GM20000 (cell line): ENCODE results near the gene VPS72.

Experiments used
- DNase-seq: peaks from one replicate; pipeline ENCODE4 v3.0.0; 2012; ENCODE audit warnings: low spot score
- TF ChIP-seq, protein P1 (sequence below): IDR thresholded peaks from 2 replicates; pipeline ENCODE4 v1.5.1; 2012; ENCODE audit warnings: mild to moderate bottlenecking, control low read depth; ENCODE audit errors: extremely low read depth, missing control alignments

Gene VPS72

GRCh38 chr1:151143057-151143435 is 47.0 kb downstream of the VPS72 start:
- TF ChIP-seq, protein P1, sequence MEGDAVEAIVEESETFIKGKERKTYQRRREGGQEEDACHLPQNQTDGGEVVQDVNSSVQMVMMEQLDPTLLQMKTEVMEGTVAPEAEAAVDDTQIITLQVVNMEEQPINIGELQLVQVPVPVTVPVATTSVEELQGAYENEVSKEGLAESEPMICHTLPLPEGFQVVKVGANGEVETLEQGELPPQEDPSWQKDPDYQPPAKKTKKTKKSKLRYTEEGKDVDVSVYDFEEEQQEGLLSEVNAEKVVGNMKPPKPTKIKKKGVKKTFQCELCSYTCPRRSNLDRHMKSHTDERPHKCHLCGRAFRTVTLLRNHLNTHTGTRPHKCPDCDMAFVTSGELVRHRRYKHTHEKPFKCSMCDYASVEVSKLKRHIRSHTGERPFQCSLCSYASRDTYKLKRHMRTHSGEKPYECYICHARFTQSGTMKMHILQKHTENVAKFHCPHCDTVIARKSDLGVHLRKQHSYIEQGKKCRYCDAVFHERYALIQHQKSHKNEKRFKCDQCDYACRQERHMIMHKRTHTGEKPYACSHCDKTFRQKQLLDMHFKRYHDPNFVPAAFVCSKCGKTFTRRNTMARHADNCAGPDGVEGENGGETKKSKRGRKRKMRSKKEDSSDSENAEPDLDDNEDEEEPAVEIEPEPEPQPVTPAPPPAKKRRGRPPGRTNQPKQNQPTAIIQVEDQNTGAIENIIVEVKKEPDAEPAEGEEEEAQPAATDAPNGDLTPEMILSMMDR: no peak

GRCh38 chr1:151142411-151143056 is 47.5 kb downstream of the VPS72 start:
- TF ChIP-seq, protein P1: no peak
- DNase-seq: no peak

More at GRCh38 chr1:151143057-151143435, 47.0 kb downstream of the VPS72 start:
- no peak for DNase-seq

GRCh38 chr1:151137789-151138188 is 52.2 kb downstream of the VPS72 start:
- TF ChIP-seq, protein P1: no peak
- DNase-seq: no peak

DNA sequence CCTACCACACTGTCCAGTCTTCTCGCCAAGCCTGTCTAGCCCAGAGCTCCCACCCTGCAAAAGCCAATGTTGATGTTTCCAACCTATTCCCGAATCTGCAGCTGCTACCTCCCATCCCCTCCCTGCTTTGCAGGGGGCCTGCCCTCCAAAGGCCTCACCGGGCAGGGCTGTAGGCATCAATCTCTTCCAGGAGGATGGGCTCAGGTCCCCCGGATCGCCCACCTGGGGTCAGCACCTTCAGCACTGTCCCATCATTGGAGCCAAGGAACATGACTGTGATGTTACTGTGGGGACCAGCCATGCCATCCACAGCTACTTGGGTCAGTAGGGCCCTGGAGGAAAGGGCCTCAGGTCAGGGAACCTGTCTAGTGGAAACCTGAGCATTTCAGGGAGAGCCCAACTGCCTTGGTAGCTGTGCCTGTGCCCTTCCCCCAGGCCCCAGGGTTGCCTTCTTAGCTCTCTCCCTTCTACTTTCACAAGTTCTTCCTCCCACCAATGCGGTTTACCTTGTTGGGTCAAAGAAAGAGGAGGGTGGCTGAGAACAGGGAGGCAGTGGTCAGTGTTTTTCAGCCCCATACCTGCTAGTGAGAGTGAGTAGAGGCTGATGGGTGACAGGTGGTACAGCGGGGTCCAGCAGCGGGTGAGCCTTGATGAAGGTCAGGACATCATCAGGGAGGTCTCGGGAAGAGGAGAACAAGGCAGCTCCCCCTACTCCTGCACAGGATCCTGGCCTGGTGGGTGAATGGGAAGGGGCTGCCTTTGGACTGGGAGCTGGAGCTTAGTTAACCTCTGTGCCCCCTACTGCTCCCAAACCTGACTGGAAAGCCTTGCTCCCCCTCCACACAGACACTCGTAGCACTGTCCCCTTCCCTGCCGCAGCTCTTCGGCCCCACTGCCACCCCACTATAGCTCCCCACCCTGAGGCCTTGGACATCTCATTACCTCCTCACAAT is 54.3 kb downstream of the VPS72 start:
- TF ChIP-seq, protein P1: no peak
- no peak for DNase-seq

- DNase-seq: no peak
- TF ChIP-seq, protein P1: no peak
These were observed 55.0 kb downstream of the VPS72 start for GRCh38 chr1:151134991-151135390.

- TF ChIP-seq, protein P1: no peak
- DNase-seq: no peak
These were observed 55.6 kb downstream of the VPS72 start for GRCh38 chr1:151134396-151134795.

DNA sequence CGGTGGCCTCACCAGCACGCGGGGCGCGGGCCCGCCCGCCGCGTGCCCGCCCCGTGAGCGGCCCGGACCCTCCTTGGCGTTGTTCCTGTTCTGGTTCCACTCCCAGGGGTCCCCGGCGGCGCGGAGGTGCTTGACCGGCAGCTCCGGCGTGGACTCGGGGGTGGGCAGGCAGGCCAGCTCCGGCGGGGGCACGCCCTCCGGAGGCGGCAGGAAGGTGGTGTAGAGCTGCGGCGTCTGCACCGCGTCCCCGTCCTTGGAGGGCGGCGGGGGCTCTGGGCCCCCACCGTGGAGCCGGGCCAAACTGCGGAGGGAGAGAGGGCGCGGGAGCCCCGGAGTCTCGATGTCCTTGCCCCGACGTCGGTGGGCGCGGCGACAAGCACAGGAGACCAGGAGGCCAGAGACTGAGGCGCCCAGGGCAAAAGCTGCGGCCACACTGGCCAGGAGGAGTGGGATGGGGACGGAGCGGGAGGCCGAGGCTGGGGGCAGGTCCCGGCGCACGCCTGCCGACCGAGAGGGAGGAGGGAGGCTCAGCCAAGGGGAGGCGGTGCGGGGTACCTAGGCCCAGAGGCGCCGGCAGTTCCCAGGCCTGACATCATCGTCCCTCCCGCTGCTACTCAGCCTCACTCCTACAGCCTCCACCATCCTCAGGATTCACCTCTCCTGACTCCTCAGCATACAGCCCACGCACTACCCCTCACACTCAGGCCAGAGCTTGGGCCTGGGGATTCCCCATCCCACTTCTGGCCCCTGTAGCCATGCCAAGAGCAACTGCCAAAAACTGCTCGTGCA is 56.8 kb downstream of the VPS72 start:
- no peak for DNase-seq

More for the DNA sequence above, 56.8 kb downstream of the VPS72 start:
- TF ChIP-seq, protein P1: no peak
